Thymus (tissue), 11 donors: Measurements from ENCODE around the gene RGL1. TPM values are rescaled to one million over a fixed set of nuclear protein-coding genes. Genes with fewer than 3 reads are reported as not detected.
A peak's percentile ranks its signal among the peaks of the same experiment; 100 is the strongest.

Source experiments
- DNase-seq, 9 donors: peaks; one replicate each; pipeline ENCODE4 v3.0.0-alpha.2; 2013; ENCODE audit warnings: low spot score in 9 of 9, low read depth in 6 of 9, missing footprints in 1 of 9
- H3K27ac ChIP-seq, 2 donors: one replicate each; pipeline ENCODE4 v1.5.1; 2013; ENCODE audit warnings: control low read depth in 1 of 2, low read depth in 1 of 2, low read length in 1 of 2, mild to moderate bottlenecking in 1 of 2, moderate library complexity in 1 of 2
- H3K27me3 ChIP-seq, 2 donors: one replicate each; pipeline ENCODE4 v1.5.1; 2013; ENCODE audit warnings: low read length in 1 of 2; ENCODE audit not compliant: control insufficient read depth in 2 of 2, insufficient read depth in 1 of 2
- H3K36me3 ChIP-seq, 2 donors: one replicate each; pipeline ENCODE4 v1.5.1; 2013; ENCODE audit warnings: low read length in 1 of 2, mild to moderate bottlenecking in 1 of 2, moderate library complexity in 1 of 2; ENCODE audit not compliant: control insufficient read depth in 2 of 2, insufficient read depth in 2 of 2
- H3K4me1 ChIP-seq, 2 donors: one replicate each; pipeline ENCODE4 v1.5.1; 2013; ENCODE audit warnings: low read length in 2 of 2; ENCODE audit not compliant: control insufficient read depth in 2 of 2, insufficient read depth in 2 of 2
- H3K4me3 ChIP-seq, 2 donors: one replicate each; pipeline ENCODE4 v1.5.1; 2013; ENCODE audit warnings: low read length in 2 of 2, control low read depth in 1 of 2, mild to moderate bottlenecking in 1 of 2
- H3K9me3 ChIP-seq, 2 donors: one replicate each; pipeline ENCODE4 v1.5.1; 2013; ENCODE audit warnings: low read length in 1 of 2, mild to moderate bottlenecking in 1 of 2; ENCODE audit not compliant: control insufficient read depth in 2 of 2, insufficient read depth in 1 of 2
- WGBS: extraction: QIAGEN DNeasy Blood & Tissue Kit; methylation state at CpG from one replicate; pipeline ENCODE4 v1.1.7; 2013; 5-methylcytosine and 5-hydroxymethylcytosine counted together
- polyA plus RNA-seq: library from polyadenylated mRNA; stranded (reverse); fragments of 200-250 nt; gene quantifications from one replicate; pipeline ENCODE4 v1.2.3, GENCODE V29; 2013
- total RNA-seq: library from RNA; stranded (reverse); fragments of 120-200 nt; gene quantifications from one replicate; pipeline ENCODE4 v1.2.4, GENCODE V29; 2013
- donor health status: healthy.

The RGL1 gene
- total and polyA plus RNA-seq, 2 donors, result 9.1 to 11.9 TPM

- Histone ChIP-seq H3K36me3 (no peaks in the 10 kb centered on the region), H3K27ac (peak overlapping the region in 1 of 2 donors; percentile 15), H3K27me3 (no peaks in the 10 kb centered on the region), H3K9me3 (no peaks in the 10 kb centered on the region), H3K4me1 (peaks cover 0 to 16% of the 10 kb centered on the region in 2 donors), H3K4me3 (no peak overlapping the region)
- 13% methylated on average over 3 of the region's 3 CpGs for WGBS
- peak in 7 of 9 donors; percentile 9 to 65 (median 24) for DNase-seq
Measured at GRCh38 chr1:183873642-183874041, 68.7 kb downstream of the RGL1 start.

DNA sequence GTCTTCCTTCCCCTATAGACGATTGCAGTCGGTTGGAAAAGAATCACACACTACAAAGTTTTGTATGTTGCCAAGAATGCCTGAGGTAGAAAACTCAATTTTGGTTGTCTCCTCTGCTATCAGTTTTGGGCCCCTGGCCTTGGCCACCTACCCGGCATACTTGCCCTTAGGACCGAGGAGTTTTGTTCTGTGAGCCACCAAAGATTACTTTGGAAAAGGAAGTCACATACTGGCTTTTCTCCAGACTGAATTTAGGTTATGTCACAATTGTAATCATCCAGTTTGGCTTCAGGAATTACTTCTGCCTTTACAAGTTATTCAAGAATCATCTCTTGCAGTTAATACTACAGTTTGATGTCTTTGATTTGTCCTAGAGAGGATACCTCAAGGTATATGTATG, 71.4 kb downstream of the RGL1 start:
- Histone ChIP-seq H3K27me3 (no peaks in the 10 kb centered on the region), H3K27ac (no peak overlapping the region), H3K4me1 (peaks cover 0 to 16% of the 10 kb centered on the region in 2 donors), H3K9me3 (no peaks in the 10 kb centered on the region), H3K36me3 (no peaks in the 10 kb centered on the region), H3K4me3 (no peak overlapping the region)
- 92% methylated on average over 4 of the region's 4 CpGs for WGBS
- DNase-seq, result no peak

DNA sequence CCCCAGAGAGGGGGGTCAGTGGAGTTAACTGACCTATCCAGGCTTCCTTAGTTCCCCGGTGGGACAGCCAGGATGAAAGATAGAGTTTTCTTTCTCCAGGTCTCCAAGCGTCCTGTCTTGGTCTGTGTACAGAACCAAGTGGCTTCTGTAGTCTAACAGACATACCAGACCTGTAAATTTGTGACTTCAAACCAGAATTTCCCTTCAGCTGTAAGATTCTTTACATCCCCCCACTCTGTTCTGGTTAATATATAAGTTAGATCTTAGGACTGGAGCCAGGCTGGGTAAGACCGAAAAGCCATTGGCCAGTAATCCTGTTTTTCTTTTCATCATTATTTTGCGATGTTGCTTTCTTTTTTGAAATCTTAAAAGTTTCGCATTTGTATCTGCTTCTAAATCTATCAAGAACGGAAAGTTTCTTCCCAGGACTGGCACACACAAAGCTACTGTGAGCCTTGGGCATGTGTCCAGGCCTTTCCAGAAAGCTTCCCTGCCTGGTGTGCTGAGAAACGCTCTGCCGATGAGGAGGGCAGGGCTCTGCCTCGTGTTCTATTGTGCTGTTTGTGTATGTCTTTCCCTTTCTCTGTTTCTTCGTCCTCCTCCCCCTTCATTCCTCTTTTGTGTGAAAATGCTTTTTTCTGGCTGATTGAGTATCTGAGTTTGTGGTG, 72.3 kb downstream of the RGL1 start:
- H3K4me3 ChIP-seq, result no peak overlapping the region
- 95% methylated on average over 10 of the region's 10 CpGs for WGBS
- no peak for DNase-seq
- H3K36me3 ChIP-seq, result no peaks in the 10 kb centered on the region
- peak overlapping the region in 1 of 2 donors; percentile 22 for H3K27ac ChIP-seq
- H3K27me3 ChIP-seq, result no peaks in the 10 kb centered on the region
- H3K9me3 ChIP-seq, result no peaks in the 10 kb centered on the region
- H3K4me1 ChIP-seq, result peaks cover 0 to 16% of the 10 kb centered on the region in 2 donors

- peaks cover 0 to 5% of the 10 kb centered on the region in 2 donors for H3K4me1 ChIP-seq
Measured at GRCh38 chr1:183879494-183879893, 74.6 kb downstream of the RGL1 start.

DNA sequence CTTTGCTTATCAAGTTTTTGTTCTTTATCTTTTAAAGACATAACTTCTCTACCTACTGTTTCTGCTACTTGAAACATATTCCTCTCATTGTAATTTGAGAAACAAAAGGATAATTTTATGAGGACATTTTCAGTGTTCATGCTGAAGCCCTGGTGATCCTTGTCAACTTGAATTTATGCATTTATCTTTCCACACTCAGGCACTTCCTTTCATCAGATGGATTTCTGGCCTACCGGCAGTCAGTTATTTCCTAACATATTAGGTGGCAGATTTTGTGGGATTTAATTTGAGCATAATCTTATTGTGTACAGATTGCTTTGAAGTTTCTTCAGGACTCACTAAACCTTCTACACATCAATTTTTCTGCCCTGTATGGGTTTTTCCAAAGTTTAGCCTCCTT, 75.0 kb downstream of the RGL1 start:
- Histone ChIP-seq H3K27me3 (no peaks in the 10 kb centered on the region), H3K9me3 (no peaks in the 10 kb centered on the region), H3K4me1 (peaks cover 0 to 3% of the 10 kb centered on the region in 2 donors), H3K27ac (no peak overlapping the region), H3K36me3 (peaks cover 0 to 3% of the 10 kb centered on the region in 2 donors), H3K4me3 (no peak overlapping the region)
- 89% methylated on average over 1 of the region's 1 CpG for WGBS
- no peak for DNase-seq

More at GRCh38 chr1:183879494-183879893, 74.6 kb downstream of the RGL1 start:
- no peak for DNase-seq
- H3K4me3 ChIP-seq, result no peak overlapping the region
- no peak overlapping the region for H3K27ac ChIP-seq
- 77% methylated on average over 2 of the region's 2 CpGs for WGBS
- H3K27me3 ChIP-seq, result no peaks in the 10 kb centered on the region
- H3K9me3 ChIP-seq, result no peaks in the 10 kb centered on the region
- H3K36me3 ChIP-seq, result peaks cover 0 to under 1% of the 10 kb centered on the region in 2 donors

- Histone ChIP-seq H3K27me3 (no peaks in the 10 kb centered on the region), H3K9me3 (no peaks in the 10 kb centered on the region), H3K4me3 (no peak overlapping the region), H3K36me3 (peaks cover 0 to 3% of the 10 kb centered on the region in 2 donors), H3K4me1 (peaks cover 0 to 3% of the 10 kb centered on the region in 2 donors), H3K27ac (peak overlapping the region; percentile 20 to 53)
- DNase-seq, result no peak
- WGBS, result 96% methylated on average over 6 of the region's 6 CpGs
Measured at GRCh38 chr1:183880531-183881243, 75.8 kb downstream of the RGL1 start.

- Histone ChIP-seq H3K27ac (peak overlapping the region in 1 of 2 donors; percentile 53), H3K36me3 (peaks cover 0 to 3% of the 10 kb centered on the region in 2 donors), H3K27me3 (no peaks in the 10 kb centered on the region), H3K4me1 (peaks cover 0 to 3% of the 10 kb centered on the region in 2 donors), H3K9me3 (no peaks in the 10 kb centered on the region), H3K4me3 (no peak overlapping the region)
- 92% methylated on average over 4 of the region's 4 CpGs for WGBS
- peak in 2 of 9 donors; percentile 8 to 25 for DNase-seq
Measured at GRCh38 chr1:183881387-183882131, 76.6 kb downstream of the RGL1 start.

- peaks cover 0 to 3% of the 10 kb centered on the region in 2 donors for H3K36me3 ChIP-seq
- DNase-seq, result no peak
- whole genome bisulfite sequencing, result 83% methylated on average over 8 of the region's 8 CpGs
- H3K27ac ChIP-seq, result peak overlapping the region in 1 of 2 donors; percentile 14
- no peak overlapping the region for H3K4me3 ChIP-seq
- peaks cover 0 to 3% of the 10 kb centered on the region in 2 donors for H3K4me1 ChIP-seq
- H3K27me3 ChIP-seq, result no peaks in the 10 kb centered on the region
- no peaks in the 10 kb centered on the region for H3K9me3 ChIP-seq
Measured at GRCh38 chr1:183882335-183883167, 77.6 kb downstream of the RGL1 start.
